ENCODE measurements around the gene DMRT3.
"Not testable (repeated sequence)": the region's sequence is repeated elsewhere in the genome, so short reads cannot be mapped to it uniquely, and the experiment has no call there.

DMRT3 gene

DNA sequence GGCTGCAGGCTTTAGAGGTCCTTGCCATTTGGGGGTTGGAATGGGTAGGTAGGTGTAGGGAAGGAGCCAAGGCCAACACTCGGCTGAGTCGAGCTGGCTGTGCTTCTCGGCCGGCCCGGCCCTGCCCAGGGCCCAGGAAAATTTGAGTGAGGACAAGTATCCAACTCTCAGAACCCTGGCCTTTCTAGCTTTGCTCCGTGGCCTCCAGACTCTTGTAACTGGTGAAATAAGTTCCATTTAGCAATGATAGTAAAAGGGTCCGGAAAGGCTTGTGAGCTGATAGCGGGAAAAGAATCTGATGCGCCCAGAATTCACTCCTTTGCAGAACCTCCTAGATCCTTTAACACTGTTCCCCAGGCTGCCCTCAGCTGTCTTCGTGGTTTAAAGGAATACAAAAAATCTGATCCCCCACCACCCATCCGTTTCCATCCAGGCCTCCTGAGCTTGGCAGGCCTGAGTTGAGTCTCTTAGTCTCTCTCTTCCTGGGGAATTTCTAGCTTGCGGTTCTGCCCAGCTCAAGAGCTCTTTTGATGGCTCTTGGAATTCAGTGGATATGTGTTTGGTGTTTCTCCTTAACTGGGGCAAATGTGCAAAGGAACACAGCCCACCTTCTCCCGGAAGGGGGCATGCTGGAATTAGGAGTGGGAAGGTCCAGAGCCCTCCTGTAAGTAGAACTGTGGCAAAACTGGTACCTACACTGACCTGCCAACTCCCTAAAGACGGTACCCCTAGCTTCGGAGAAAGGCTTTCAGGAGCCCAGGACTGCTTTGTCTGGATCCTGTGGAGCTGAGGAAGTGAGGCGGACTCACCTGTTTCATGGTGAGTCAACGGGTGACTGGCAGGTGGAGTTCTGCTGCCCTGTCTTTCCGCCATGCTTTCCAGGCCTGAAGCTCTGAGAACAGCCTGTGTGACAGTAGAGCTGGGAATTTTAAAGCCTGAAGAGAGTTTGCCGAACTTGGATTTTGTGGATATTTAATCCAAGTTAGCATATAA, 1.7 kb downstream of the DMRT3 start:
- no peak overlapping the region for H3K27ac ChIP-seq (ENCODE audit: insufficient read depth, low read length, poor library complexity, severe bottlenecking)
- peaks cover 2% of the 10 kb centered on the region for H3K4me1 ChIP-seq (ENCODE audit: control insufficient read depth, insufficient read depth, low read length, poor library complexity, severe bottlenecking)
- H3K4me3 ChIP-seq (ENCODE audit: insufficient read depth, low read depth, low read length, poor library complexity, severe bottlenecking) = no peak overlapping the region
- DNase-seq = no peak
- no peaks in the 10 kb centered on the region for H3K9me3 ChIP-seq (ENCODE audit: control insufficient read depth, low read length)
- peaks cover 65% of the 10 kb centered on the region for H3K27me3 ChIP-seq (replicated peaks; ENCODE audit: control insufficient read depth, insufficient read depth, low read length, poor library complexity, severe bottlenecking)
- no peaks in the 10 kb centered on the region for H3K36me3 ChIP-seq (ENCODE audit: control insufficient read depth, insufficient read depth, low read length)

DNA sequence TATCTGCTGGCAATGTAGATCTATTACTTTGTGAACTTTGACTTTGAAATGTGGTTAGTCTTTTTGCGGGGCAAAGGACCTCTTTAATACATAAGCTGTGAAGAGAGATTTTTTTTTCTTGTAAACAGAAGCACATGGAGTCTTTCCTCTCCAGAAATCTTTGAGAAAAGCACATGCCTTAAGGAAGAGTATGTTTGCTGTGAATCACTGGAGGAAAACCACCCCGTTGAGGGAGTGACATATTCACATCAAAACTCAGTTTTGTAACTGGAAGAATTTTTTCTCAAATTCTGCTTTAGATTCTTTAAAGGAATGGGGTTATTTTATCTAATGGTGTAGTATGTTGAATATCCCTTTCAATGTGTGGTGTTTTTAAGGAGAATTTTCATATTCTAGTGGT, 3.5 kb downstream of the DMRT3 start:
- DNase-seq = no peak
- peaks cover 48% of the 10 kb centered on the region for H3K27me3 ChIP-seq (replicated peaks; ENCODE audit: control insufficient read depth, insufficient read depth, low read length, poor library complexity, severe bottlenecking)
- no peaks in the 10 kb centered on the region for H3K36me3 ChIP-seq (ENCODE audit: control insufficient read depth, insufficient read depth, low read length)
- H3K9me3 ChIP-seq (ENCODE audit: control insufficient read depth, low read length) = no peaks in the 10 kb centered on the region
- no peak overlapping the region for H3K27ac ChIP-seq (ENCODE audit: insufficient read depth, low read length, poor library complexity, severe bottlenecking)
- H3K4me1 ChIP-seq (ENCODE audit: control insufficient read depth, insufficient read depth, low read length, poor library complexity, severe bottlenecking) = no peaks in the 10 kb centered on the region
- no peak overlapping the region for H3K4me3 ChIP-seq (ENCODE audit: insufficient read depth, low read depth, low read length, poor library complexity, severe bottlenecking)

- Histone ChIP-seq H3K9me3 (ENCODE audit: control insufficient read depth, low read length) (no peaks in the 10 kb centered on the region), H3K27ac (ENCODE audit: insufficient read depth, low read length, poor library complexity, severe bottlenecking) (no peak overlapping the region), H3K4me1 (ENCODE audit: control insufficient read depth, insufficient read depth, low read length, poor library complexity, severe bottlenecking) (no peaks in the 10 kb centered on the region), H3K36me3 (ENCODE audit: control insufficient read depth, insufficient read depth, low read length) (no peaks in the 10 kb centered on the region), H3K27me3 (replicated peaks; ENCODE audit: control insufficient read depth, insufficient read depth, low read length, poor library complexity, severe bottlenecking) (peaks cover 42% of the 10 kb centered on the region), H3K4me3 (ENCODE audit: insufficient read depth, low read depth, low read length, poor library complexity, severe bottlenecking) (no peak overlapping the region)
- DNase-seq = no peak
These were observed 4.2 kb downstream of the DMRT3 start for GRCh38 chr9:980640-981039.

GRCh38 chr9:981491-981898, 5.0 kb downstream of the DMRT3 start:
- H3K36me3 ChIP-seq (ENCODE audit: control insufficient read depth, insufficient read depth, low read length) = no peaks in the 10 kb centered on the region
- DNase-seq = no peak
- no peak overlapping the region for H3K4me3 ChIP-seq (ENCODE audit: insufficient read depth, low read depth, low read length, poor library complexity, severe bottlenecking)
- no peaks in the 10 kb centered on the region for H3K4me1 ChIP-seq (ENCODE audit: control insufficient read depth, insufficient read depth, low read length, poor library complexity, severe bottlenecking)
- H3K9me3 ChIP-seq (ENCODE audit: control insufficient read depth, low read length) = no peaks in the 10 kb centered on the region
- no peak overlapping the region for H3K27ac ChIP-seq (ENCODE audit: insufficient read depth, low read length, poor library complexity, severe bottlenecking)
- peaks cover 38% of the 10 kb centered on the region for H3K27me3 ChIP-seq (replicated peaks; ENCODE audit: control insufficient read depth, insufficient read depth, low read length, poor library complexity, severe bottlenecking)

DNA sequence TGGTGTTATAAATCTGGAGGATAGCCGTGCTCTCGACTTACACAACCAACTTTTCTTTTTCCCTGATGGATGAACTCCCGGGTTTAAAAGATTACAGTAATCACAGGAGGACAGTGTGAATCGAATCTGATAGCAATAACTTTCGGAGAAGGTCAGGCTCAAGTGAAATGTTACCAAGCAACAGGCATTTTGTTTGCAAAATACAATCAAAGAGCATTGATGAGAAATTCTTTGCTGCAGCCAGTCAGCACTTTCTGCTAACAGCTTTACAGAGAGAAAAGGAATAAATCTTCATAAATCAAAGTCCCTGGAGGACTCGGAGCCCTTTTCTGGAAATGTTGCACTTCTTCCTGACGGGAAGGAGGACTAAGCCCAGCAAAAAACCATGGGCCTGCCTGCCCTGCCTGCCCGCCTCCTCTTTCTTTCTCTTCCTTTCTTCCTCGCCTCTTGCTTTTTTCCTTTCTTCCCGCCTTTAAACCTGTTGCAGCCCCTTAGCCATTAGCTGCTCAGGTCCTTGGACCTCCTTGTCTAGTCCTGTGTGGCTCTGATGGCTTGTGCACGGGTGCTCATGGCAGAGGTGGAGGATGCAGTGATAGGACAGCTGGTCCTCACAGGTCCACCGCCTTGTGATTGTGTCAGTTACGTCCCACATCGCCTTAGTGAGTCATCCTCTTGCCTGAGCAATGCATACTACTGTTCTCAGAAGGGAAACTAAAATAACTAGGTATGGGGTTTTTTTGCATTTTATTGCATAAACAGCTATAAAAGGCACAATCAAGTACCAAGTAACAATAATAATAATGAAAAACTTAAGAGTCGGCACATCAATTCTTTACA, 6.2 kb downstream of the DMRT3 start:
- no peaks in the 10 kb centered on the region for H3K36me3 ChIP-seq (ENCODE audit: control insufficient read depth, insufficient read depth, low read length)
- no peak for DNase-seq
- no peak overlapping the region for H3K4me3 ChIP-seq (ENCODE audit: insufficient read depth, low read depth, low read length, poor library complexity, severe bottlenecking)
- no peaks in the 10 kb centered on the region for H3K4me1 ChIP-seq (ENCODE audit: control insufficient read depth, insufficient read depth, low read length, poor library complexity, severe bottlenecking)
- peaks cover 34% of the 10 kb centered on the region for H3K27me3 ChIP-seq (replicated peaks; ENCODE audit: control insufficient read depth, insufficient read depth, low read length, poor library complexity, severe bottlenecking)
- H3K9me3 ChIP-seq (ENCODE audit: control insufficient read depth, low read length) = no peaks in the 10 kb centered on the region
- H3K27ac ChIP-seq (ENCODE audit: insufficient read depth, low read length, poor library complexity, severe bottlenecking) = no peak overlapping the region

- Histone ChIP-seq H3K4me3 (ENCODE audit: insufficient read depth, low read depth, low read length, poor library complexity, severe bottlenecking) (no peak overlapping the region), H3K9me3 (ENCODE audit: control insufficient read depth, low read length) (no peaks in the 10 kb centered on the region), H3K27ac (ENCODE audit: insufficient read depth, low read length, poor library complexity, severe bottlenecking) (no peak overlapping the region), H3K27me3 (replicated peaks; ENCODE audit: control insufficient read depth, insufficient read depth, low read length, poor library complexity, severe bottlenecking) (no peaks in the 10 kb centered on the region), H3K36me3 (ENCODE audit: control insufficient read depth, insufficient read depth, low read length) (no peaks in the 10 kb centered on the region), H3K4me1 (ENCODE audit: control insufficient read depth, insufficient read depth, low read length, poor library complexity, severe bottlenecking) (no peaks in the 10 kb centered on the region)
- DNase-seq = no peak
These were observed 17.6 kb downstream of the DMRT3 start for GRCh38 chr9:994005-994404.

DNA sequence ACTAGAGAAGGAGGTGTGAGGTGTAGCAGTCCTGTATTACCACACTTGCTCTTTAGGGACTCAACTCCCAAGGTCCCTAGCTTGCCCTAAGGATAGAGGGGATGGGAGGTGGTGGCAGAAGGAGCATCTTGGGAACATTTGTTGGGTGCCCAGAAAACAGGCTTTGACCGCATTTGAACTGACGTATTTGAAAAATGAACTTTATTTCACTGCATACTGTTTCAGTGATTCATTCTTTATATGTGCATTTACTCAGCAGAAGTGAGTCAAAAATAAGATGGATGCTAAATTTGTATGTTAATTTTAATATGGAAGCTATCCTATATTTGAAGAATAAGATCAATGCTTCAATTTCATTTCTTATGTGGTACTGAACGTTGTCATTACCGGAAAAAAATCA, 18.7 kb downstream of the DMRT3 start:
- Histone ChIP-seq H3K9me3 (ENCODE audit: control insufficient read depth, low read length) (no peaks in the 10 kb centered on the region), H3K4me1 (ENCODE audit: control insufficient read depth, insufficient read depth, low read length, poor library complexity, severe bottlenecking) (no peaks in the 10 kb centered on the region), H3K36me3 (ENCODE audit: control insufficient read depth, insufficient read depth, low read length) (no peaks in the 10 kb centered on the region), H3K4me3 (ENCODE audit: insufficient read depth, low read depth, low read length, poor library complexity, severe bottlenecking) (no peak overlapping the region), H3K27me3 (replicated peaks; ENCODE audit: control insufficient read depth, insufficient read depth, low read length, poor library complexity, severe bottlenecking) (no peaks in the 10 kb centered on the region), H3K27ac (ENCODE audit: insufficient read depth, low read length, poor library complexity, severe bottlenecking) (no peak overlapping the region)
- no peak for DNase-seq

DNA sequence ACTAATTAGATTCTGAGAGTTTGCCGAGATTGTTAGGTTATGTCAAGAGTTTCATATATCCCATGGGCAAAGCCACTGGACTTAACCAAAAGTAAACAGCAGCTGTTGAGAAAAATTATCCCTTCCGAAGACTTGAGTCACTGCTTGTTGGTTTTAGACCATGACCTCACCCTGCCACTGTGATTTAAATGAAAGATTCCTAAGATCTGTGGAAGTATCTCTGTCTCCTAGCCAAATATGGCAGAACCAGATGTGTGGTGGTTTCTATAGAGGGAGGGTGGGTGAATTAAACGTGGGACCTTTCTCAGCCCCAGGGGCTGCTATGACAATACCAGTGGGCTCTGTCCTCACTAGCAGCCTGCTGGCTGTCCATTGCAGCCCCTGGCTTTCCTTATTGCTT, 19.3 kb downstream of the DMRT3 start:
- H3K4me1 ChIP-seq (ENCODE audit: control insufficient read depth, insufficient read depth, low read length, poor library complexity, severe bottlenecking) = no peaks in the 10 kb centered on the region
- no peaks in the 10 kb centered on the region for H3K27me3 ChIP-seq (replicated peaks; ENCODE audit: control insufficient read depth, insufficient read depth, low read length, poor library complexity, severe bottlenecking)
- H3K4me3 ChIP-seq (ENCODE audit: insufficient read depth, low read depth, low read length, poor library complexity, severe bottlenecking) = no peak overlapping the region
- no peaks in the 10 kb centered on the region for H3K36me3 ChIP-seq (ENCODE audit: control insufficient read depth, insufficient read depth, low read length)
- H3K9me3 ChIP-seq (ENCODE audit: control insufficient read depth, low read length) = no peaks in the 10 kb centered on the region
- no peak for DNase-seq
- H3K27ac ChIP-seq (ENCODE audit: insufficient read depth, low read length, poor library complexity, severe bottlenecking) = no peak overlapping the region

DNA sequence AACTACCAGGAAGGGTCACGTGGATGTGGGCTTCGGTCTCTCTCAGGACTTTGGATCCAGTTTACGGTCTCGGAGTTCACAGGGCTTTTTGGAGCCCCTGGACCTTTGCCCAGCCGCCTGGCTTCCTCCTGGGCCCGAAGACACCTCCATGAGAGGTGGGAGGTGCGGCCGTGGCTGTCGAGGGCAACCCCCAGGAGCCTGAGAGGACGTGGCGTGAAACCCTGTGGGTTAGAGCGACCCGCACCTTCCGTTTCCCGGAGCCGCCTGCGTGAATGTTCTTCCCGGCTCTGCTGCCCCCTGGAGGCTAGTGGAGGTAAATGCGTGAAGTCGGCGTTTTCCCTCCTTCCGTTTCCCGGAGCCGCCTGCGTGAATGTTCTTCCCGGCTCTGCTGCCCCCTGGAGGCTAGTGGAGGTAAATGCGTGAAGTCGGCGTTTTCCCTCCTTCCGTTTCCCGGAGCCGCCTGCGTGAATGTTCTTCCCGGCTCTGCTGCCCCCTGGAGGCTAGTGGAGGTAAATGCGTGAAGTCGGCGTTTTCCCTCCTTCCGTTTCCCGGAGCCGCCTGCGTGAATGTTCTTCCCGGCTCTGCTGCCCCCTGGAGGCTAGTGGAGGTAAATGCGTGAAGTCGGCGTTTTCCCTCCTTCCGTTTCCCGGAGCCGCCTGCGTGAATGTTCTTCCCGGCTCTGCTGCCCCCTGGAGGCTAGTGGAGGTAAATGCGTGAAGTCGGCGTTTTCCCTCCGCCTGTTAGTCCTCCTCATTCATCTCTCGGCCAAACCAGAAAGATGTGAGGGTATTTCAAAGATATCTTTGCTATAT, 22.1 kb downstream of the DMRT3 start:
- H3K4me3 ChIP-seq (ENCODE audit: insufficient read depth, low read depth, low read length, poor library complexity, severe bottlenecking); H3K4me1 ChIP-seq (ENCODE audit: control insufficient read depth, insufficient read depth, low read length, poor library complexity, severe bottlenecking); H3K36me3 ChIP-seq (ENCODE audit: control insufficient read depth, insufficient read depth, low read length); H3K27ac ChIP-seq (ENCODE audit: insufficient read depth, low read length, poor library complexity, severe bottlenecking); DNase-seq; H3K27me3 ChIP-seq (replicated peaks; ENCODE audit: control insufficient read depth, insufficient read depth, low read length, poor library complexity, severe bottlenecking); H3K9me3 ChIP-seq (ENCODE audit: control insufficient read depth, low read length): not testable (repeated sequence)

Measured in effector memory CD4-positive, alpha-beta T cell (primary cell).